ENCODE measurements around the gene ARHGEF7.

ARHGEF7 gene

GRCh38 chr13:111161601-111162600 is 46.8 kb downstream of the ARHGEF7 start:
- TF ChIP-seq POLR2AphosphoS5 (IDR thresholded peaks at IDR 0.05; ENCODE audit: low read depth, low read length) (no peak), POLR2A (IDR thresholded peaks at IDR 0.05; ENCODE audit: low read depth, low read length) (no peak), TAF1 (IDR thresholded peaks at IDR 0.05; ENCODE audit: borderline replicate concordance, low read depth, low read length) (no peak)
- no peak for DNase-seq (ENCODE audit: insufficient read length)
- peak; percentile 53 for FAIRE-seq

- no peak for TF ChIP-seq POLR2A (IDR thresholded peaks at IDR 0.05; ENCODE audit: low read depth, low read length)
- DNase-seq (ENCODE audit: insufficient read length) = no peak
- FAIRE-seq = peak; percentile 89
Measured at GRCh38 chr13:111165241-111166010, 50.3 kb downstream of the ARHGEF7 start.

- FAIRE-seq = peak; percentile 65
- no peak for DNase-seq (ENCODE audit: insufficient read length)
- no peak for TF ChIP-seq POLR2A (IDR thresholded peaks at IDR 0.05; ENCODE audit: low read depth, low read length)
- TF ChIP-seq TAF1 (IDR thresholded peaks at IDR 0.05; ENCODE audit: borderline replicate concordance, low read depth, low read length) = no peak
- TF ChIP-seq POLR2AphosphoS5 (IDR thresholded peaks at IDR 0.05; ENCODE audit: low read depth, low read length) = no peak
Measured at GRCh38 chr13:111166882-111167675, 52.0 kb downstream of the ARHGEF7 start.

- FAIRE-seq (no peak), DNase-seq (ENCODE audit: insufficient read length) (no peak)
- TF ChIP-seq POLR2A (IDR thresholded peaks at IDR 0.05; ENCODE audit: low read depth, low read length) = no peak
- no peak for TF ChIP-seq TAF1 (IDR thresholded peaks at IDR 0.05; ENCODE audit: borderline replicate concordance, low read depth, low read length)
- TF ChIP-seq POLR2AphosphoS5 (IDR thresholded peaks at IDR 0.05; ENCODE audit: low read depth, low read length) = no peak
Measured at GRCh38 chr13:111168107-111168506, 53.0 kb downstream of the ARHGEF7 start.

GRCh38 chr13:111171112-111171511 is 56.0 kb downstream of the ARHGEF7 start:
- no peak for TF ChIP-seq POLR2A (IDR thresholded peaks at IDR 0.05; ENCODE audit: low read depth, low read length)
- FAIRE-seq = no peak

GRCh38 chr13:111171629-111172028 is 56.5 kb downstream of the ARHGEF7 start:
- no peak for TF ChIP-seq POLR2AphosphoS5 (IDR thresholded peaks at IDR 0.05; ENCODE audit: low read depth, low read length)
- no peak for TF ChIP-seq TAF1 (IDR thresholded peaks at IDR 0.05; ENCODE audit: borderline replicate concordance, low read depth, low read length)
- no peak for TF ChIP-seq POLR2A (IDR thresholded peaks at IDR 0.05; ENCODE audit: low read depth, low read length)
- FAIRE-seq (no peak), DNase-seq (ENCODE audit: insufficient read length) (no peak)

More at GRCh38 chr13:111171112-111171511, 56.0 kb downstream of the ARHGEF7 start:
- no peak for DNase-seq (ENCODE audit: insufficient read length)

GRCh38 chr13:111174377-111175114 is 59.4 kb downstream of the ARHGEF7 start:
- TF ChIP-seq POLR2AphosphoS5 (IDR thresholded peaks at IDR 0.05; ENCODE audit: low read depth, low read length) (no peak), POLR2A (IDR thresholded peaks at IDR 0.05; ENCODE audit: low read depth, low read length) (no peak), TAF1 (IDR thresholded peaks at IDR 0.05; ENCODE audit: borderline replicate concordance, low read depth, low read length) (no peak)
- no peak for FAIRE-seq
- DNase-seq (ENCODE audit: insufficient read length) = no peak

- TF ChIP-seq TAF1 (IDR thresholded peaks at IDR 0.05; ENCODE audit: borderline replicate concordance, low read depth, low read length) = no peak
- TF ChIP-seq POLR2A (IDR thresholded peaks at IDR 0.05; ENCODE audit: low read depth, low read length) = no peak
- TF ChIP-seq POLR2AphosphoS5 (IDR thresholded peaks at IDR 0.05; ENCODE audit: low read depth, low read length) = no peak
- DNase-seq (ENCODE audit: insufficient read length) (no peak), FAIRE-seq (no peak)
Measured at GRCh38 chr13:111175372-111175771, 60.3 kb downstream of the ARHGEF7 start.

GRCh38 chr13:111175935-111176334 is 60.8 kb downstream of the ARHGEF7 start:
- no peak for TF ChIP-seq POLR2AphosphoS5 (IDR thresholded peaks at IDR 0.05; ENCODE audit: low read depth, low read length)
- TF ChIP-seq POLR2A (IDR thresholded peaks at IDR 0.05; ENCODE audit: low read depth, low read length) = no peak
- TF ChIP-seq TAF1 (IDR thresholded peaks at IDR 0.05; ENCODE audit: borderline replicate concordance, low read depth, low read length) = no peak
- no peak for DNase-seq (ENCODE audit: insufficient read length)
- no peak for FAIRE-seq

- no peak for FAIRE-seq
- TF ChIP-seq POLR2AphosphoS5 (IDR thresholded peaks at IDR 0.05; ENCODE audit: low read depth, low read length) (no peak), POLR2A (IDR thresholded peaks at IDR 0.05; ENCODE audit: low read depth, low read length) (no peak), TAF1 (IDR thresholded peaks at IDR 0.05; ENCODE audit: borderline replicate concordance, low read depth, low read length) (no peak)
Measured at GRCh38 chr13:111176421-111176820, 61.3 kb downstream of the ARHGEF7 start.

More at GRCh38 chr13:111176421-111176820, 61.3 kb downstream of the ARHGEF7 start:
- DNase-seq (ENCODE audit: insufficient read length) = no peak
